Glomerular visceral epithelial cell (primary cell): ENCODE measurements around the gene SCG3.

Source experiments
- DNase-seq: peaks from one replicate; pipeline ENCODE4 v3.0.0-alpha.2; 2016; ENCODE audit errors: extremely low spot score

Gene SCG3

DNA sequence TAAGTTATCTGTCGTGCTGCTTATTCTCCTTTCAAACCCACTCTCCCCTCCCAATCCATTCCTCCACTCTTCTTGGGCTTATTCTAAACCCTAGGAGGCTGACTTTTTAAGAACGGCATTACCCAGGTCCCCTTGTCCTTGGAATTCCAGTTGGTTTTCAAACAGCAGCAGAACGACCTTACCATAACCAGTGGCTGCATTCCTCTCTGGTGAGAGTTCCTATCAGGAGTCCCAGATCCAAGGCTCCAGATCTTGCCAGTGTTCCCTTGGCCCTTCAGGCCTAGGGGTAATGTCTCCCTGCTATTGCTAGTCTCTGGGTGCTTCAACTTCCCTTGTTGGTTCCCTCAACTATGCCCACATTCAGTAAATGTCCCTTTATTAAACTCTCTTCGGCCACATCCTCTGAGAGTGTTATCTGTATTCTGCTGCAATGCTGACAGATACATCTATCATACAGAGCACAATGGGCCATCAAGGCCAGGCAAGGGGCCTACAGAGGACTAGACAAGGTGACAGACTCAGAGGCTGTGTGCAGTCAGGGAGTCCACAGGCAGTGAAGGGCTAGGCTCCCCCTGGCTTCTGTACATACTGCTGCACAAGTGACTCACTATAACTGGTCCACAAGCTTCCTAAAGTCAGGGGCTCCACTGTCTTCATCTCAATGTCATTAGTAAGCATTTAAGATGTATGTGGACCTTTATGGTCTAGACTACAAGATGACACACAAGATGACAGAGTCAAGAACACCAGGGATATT, 46.0 kb downstream of the SCG3 start:
- DNase-seq: no peak

DNA sequence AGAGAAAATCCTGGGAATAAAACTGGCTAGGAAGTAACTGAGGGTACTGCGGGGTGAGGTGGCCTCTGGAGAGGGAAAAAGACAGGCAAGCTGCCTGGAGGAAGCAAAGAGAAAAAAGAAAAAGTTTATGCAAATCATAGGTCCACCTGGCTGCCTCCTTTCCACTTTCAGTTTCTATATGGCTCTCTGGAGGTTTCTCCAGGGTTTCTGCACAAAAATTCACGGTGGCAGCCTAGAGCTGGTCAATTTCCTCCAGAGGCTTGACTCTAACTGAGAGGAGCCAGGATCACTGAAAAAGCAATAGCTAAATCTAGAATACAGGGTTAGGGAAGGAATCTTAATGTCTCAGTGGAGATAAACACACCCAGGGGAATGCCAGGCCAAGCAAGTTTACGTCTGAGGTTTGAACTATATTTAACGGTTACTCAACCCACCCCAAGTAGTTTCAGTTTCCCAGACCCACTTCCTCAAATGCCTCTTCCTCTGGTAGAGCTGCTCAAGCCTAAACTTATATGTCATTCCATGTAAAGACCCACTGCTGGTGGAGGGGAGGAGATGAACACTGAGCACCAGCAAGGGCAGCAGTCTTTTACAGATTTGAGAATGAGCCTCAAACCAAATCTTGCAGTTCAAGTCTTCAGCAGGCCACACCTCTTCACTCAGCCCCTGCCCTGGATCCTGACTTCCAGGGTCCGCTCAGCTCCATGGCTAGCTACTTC, 50.4 kb downstream of the SCG3 start:
- DNase-seq: peak; percentile 56

DNA sequence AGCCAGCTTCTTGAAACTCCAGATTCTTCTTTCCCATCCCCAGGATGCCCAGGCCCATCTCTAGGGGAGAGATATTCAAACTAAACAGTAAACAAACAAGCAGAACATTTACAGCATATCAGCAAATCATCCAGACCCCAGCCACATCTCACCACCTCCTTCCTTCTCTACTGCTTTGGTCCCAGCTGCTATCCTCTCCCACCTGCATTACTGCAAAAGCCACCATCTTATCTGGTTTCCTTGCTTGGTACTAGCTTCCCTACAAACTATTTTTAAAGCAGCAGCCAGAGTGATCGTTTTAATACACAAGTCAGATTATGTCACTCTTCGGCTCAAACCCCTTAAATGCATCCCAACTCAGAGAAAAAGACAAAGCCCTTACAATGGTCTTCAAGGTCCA, 51.3 kb downstream of the SCG3 start:
- DNase-seq: no peak

DNA sequence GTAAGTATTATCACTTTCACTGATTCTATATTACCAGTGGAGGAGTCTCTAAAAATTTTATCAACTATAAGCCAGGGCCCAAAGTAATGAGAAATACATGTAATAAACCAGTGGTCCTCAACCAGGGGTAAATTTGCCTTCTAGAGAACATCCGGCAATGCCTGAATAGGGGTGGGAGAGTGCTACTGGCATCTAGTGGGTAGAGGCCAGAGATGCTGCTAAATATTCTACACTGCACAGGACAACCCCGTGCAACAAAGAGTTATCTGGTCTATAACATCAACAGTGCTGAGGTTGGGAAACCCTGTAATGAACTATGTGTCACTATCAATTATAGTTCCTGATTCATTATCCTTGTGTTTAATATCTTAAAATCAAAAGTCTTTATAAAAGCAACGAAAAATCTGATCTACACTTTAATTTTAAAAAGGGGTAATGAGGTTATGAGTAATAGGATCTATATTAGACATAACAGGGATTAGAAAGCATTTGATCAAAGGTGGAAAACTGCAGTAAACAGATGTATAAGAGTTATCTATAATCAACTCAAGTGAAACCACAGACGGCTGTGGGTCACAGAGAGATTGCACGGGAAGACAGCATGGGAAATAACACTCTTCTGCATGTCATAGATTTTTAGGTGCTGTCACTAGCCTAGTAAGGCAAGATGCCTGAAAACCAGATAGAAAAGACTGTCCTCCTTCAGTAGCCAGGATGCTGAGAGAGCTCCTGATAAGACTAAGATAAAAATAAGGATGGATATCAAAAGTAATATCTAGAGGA, 54.1 kb downstream of the SCG3 start:
- DNase-seq: no peak

DNA sequence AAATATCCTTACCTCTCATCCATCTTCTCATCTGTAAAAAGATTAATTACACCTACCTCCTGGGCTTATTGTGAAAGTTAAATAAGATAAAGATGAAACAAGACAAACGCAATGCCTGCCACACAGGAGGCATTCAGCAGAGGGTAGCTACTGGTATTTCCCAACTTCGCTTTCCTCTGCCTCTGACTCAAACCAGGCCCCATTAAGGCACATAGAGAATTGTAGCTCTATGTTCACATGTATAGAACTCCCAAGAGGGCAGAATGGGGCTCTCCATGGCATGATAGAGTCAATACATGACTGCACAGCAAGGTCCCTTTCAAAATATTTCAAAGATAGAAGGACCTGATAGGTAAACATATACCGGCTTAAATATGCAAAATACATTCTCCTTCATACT, 54.8 kb downstream of the SCG3 start:
- DNase-seq: no peak

DNA sequence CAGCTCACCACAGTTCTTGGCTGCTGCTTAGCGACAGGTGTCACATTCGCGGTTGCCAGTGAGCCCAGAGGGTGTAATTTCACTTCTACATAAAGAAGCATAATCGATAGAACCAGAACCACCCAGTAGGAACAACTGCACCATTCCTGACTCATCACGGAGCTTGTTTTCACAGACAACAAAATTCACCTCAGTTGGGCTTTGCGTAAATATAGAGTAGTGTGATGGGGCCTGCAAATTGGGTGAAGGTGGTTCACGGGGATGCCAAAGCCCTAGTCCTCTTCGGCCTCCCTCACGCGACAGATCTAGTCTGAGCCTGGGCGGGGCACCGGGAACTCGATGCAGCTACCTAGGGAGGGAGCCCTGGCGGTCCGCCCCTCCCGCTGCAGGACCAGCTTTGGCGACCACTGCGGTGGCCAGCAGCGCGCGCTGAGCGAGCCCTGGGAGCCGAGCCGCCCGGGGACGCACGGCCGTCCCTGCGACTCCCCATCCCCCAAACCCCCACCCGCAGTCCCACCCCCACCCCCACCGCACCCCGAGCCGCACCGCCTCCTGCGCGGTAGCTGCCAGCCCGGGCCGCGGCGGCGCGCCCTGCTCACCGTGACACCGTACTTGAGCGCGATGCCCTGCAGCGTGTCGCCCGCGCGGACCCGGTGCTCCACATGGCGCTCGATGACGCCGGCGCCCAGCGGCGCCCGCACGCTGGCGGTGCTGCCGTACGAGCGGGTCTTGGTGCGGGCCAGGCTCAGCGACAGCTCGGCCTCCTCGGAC, 55.6 kb downstream of the SCG3 start:
- DNase-seq: no peak

DNA sequence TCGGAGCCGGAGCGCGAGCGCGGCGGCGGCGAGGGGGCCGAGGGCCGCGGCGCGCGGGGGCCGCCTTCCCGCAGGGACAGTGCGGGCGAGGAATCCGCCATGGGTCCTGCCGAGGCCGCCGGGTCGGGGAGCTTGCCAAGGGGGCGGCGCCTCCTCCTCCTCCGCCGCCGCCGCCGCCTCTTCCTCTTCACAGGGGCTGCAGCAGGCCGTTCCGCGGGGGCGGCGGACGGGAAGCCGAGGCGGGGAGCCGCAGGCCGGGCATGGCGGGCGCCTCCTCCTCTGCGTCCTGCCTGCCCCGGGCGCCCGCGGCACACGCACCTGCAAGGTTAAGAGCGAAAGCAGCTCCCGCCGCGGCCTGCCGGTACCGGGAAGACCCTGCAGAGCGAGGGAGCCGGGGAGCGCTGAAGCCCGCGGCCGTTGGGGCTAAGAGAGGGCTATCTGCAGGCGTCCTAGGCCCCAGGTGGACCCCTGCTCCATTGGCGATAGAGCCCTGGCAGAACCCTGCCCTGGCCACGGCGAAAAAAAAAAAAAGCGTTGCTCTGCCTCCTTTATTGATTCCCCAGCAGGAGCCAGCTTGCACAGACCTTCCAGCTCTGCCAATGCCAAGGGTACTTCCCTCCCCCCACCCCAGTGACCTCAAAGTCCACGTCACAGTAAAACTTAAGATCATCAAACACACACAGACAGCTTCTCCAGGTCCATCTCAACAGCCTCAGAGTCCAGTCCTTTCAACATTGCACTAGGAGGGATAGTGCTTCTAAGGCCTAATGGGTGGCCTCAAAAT, 56.4 kb downstream of the SCG3 start, which contains the start of gene LYSMD2:
Gene LYSMD2 (minus strand): TSS at position 134 of the 784 bp plus-strand sequence. CDS start 33 bp downstream, at position 101.
- peak; percentile 58 for DNase-seq

DNA sequence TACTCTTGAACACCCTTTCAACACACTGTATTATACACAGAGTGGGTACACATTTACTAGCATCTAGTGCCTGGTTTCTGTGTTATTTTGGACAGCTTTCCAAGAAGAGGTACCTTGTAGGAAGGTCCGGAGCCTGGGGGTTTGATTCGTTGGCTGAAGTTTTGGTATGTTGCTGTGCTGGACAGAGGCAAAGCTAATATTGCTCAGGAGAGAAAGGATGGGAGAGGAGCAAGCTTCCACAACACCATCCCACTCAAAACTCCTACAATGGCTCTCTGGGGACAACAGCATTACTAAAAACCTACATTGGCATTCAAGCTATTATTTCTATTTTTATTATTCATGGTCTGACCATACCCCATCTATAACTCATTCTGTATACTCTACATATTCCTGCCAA, 57.2 kb downstream of the SCG3 start:
- DNase-seq: no peak

DNA sequence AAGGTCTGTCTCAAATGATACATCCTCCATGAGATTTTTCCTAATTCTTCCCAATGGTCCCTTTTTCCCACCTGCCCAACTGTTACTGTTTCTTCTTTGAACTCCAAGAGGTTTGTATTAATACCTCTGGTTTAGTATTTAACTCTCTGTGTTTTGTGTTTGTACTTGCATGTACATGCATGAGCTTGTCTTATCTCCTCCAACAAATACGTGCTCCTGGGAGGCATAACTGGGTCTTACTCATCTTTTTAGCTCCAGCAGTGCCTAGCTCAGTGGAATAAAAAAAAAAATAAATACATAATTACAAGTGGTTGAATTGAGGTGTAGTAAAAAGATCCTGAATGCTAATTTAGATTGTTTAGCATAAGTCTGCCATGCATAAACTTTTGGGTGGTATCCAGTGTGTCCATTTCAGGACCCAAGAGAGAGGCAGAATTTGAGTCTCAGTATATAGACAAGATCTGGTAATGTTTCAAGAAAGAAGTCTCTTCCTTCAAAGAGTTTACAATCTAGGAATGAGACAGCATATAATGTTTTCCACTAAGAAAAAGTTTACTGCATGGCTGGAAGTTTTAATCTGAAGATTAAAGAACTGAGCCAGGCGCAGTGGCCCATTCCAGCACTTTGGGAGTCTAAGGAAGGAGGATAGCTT, 57.9 kb downstream of the SCG3 start:
- no peak for DNase-seq

DNA sequence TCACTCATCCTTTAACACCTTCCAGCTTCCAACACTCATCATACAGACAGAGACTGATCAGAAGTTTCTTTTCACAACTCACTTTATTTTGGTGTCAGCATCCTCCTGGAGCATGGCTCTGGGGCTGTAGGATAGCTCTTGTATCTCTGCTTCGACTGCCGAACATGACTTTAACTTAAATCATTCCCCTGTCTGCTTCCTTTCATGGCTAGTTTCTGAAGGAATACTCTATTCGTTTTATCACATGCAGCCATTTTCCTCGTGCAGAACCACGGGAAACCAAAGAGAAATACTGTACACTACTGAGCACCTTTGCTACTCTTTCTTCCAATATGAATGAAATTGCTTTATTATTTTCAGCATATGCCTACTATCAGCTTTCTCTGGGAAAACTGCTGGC, 68.0 kb downstream of the SCG3 start:
- DNase-seq: no peak

DNA sequence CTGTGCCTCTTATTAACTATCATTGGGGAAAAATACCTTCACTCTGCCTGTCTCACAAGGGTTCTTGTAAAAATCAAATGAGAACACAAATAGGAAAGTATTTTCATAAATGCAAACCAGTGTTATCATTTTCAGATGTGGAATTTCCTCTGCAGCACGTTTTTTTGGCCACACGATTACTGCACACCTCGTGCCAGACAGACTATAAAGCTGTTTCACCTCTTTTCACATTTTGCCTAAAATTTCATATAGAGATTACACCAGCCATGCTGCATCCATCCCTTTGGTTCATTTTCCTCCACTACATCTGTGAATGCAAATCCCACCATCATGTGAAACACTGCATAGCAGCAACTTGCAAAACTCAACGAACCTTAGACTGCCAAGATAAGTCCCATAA, 68.9 kb downstream of the SCG3 start:
- no peak for DNase-seq

DNA sequence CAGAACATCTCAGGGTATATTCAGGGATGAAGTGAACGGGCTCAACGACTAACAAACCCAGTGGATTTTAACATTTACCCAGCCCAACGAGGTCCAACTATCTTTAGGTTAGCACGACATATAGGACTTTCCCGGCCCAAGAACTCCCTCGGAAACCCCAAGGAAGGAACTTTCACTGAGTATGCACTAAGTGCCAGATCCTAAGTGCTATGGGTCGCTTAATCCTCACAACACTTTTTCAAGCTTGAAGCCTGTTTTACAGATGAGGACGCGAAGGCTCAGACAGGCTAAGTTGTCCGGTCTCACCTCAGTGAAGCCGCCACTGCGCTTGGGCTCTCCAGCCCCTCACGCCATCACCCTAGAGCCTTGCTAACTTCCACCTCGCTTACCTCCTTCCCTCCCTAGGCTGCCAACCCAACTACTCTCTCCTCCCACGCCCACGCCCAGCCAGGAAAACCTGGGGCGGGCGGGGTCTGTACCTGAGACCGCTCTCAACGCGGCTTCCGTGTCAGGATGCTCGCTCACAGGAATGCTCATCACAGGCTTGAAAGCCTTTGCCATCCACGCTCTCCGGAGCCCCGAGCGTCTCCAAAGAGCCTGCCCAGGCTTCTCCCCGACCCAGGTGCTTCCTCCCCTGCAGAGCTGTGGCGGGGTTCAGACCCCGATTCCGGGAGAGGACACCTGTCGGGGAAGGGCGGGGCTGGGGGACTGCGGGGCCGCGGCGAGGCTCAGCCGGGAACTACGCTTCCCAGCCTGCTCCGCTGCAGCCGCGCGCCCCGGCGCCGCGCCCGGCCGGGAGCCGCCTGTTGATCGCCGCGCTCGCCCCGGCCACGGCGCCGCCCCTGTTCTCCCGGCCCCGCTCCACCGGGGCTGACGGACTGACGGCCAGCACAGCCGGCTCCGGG, 69.7 kb downstream of the SCG3 start, which contains the start of gene TMOD2:
Gene TMOD2 (plus strand): TSS at position 806 of the 905 bp plus-strand sequence. CDS start 14,845 bp downstream, outside the sequence.
- DNase-seq: no peak

DNA sequence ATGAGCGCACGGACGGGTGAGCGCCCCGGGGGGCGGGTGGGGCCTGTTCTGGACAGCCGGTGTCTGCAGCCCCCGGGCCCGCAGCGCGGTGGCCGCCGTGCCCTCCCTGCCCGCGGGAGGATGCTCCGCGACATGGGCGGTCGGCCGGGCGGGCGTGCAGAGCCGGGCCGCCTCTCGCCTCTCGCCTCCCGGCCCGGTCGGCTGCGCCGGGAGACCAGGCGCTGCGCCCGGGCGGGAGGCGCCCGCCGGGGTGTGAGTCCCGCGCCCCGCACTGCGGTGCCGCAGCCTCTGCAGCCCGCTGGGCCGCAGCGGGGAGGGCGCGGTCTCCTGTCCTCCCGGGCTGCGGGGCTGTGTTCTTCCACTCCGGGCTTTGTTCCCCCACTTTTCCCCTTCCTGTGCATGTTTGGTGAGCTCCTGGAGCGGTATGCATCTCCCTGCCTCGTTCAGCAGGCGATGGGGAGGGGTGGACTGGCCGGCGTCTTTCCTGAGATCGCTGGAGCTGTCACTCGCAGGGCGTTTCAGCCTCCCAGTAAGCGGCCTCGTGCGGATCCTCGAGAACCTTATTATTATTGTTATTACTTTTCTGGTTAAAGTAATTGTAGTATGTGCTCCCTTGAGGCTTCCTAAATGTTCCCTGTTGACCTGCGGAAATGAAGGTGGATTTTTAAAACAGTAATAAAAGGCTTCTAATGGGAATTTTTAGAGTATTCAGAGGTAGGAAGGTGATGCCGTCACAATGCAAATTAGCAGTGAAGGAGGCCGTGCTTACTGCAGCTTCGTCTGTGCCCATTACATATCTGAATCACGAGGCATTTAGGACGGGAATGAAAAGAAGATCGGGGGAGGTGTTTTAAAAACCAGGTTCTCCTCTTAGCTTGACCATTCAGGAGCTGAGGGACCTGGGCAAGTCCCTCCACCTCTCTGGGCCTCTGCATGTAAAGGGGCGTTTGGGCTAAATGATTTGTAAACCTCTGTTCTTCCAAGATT, 70.7 kb downstream of the SCG3 start:
- DNase-seq: no peak

DNA sequence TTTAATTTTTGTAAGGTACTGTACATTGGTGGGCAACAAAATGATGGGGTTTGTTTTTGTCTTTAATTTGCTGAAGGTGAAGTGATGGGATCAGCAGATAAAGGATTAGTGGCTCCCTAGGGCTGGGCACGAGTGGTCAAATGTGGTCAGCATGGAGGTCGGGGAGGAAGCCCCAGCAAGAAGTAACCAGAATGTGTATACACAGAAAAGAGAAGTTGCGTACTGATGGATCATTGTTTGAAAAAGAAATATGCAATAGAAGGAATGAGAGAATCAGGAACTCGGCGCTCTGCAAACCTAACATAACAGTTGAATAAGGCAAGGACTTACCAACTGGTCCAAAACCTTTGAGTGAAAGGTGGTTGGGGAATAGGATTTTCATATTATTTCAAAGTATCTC, 71.6 kb downstream of the SCG3 start:
- no peak for DNase-seq

DNA sequence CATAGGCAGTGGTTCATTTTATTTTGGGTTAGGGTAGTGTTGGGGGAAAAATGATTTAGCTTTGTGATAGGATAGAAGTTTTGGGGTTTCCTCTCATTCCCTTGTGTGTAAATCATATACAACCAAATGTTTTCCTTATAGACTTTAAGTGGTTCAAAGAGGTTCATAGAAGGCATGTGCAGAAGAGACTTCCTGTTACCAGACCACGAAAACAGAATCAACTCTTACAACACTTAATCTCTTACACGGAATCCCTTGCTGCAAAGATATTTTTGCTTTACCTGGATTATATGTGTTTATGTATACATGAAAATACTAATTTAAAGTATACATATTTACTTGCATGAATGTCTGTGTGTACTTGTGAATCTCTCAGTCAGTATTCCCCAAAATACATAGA, 73.0 kb downstream of the SCG3 start:
- DNase-seq: no peak

DNA sequence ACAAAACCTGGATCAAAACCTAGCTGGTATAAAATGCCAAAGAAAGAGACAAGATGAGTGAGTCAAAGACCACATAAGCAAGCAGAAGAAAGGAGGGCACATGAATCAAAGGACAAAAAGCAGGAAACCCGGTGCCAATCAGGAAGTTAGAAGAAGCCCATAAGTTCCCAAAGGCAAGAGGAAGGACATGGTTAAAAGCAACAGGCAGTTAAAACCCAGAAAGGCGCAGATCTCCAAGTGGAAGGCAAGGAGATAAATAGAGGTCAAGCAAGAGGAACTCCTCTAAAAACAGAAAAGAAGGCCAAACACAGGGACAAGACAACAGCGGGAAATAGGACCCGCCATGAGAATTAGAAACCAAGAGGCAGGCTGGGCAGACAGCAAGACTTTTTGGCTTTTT, 74.5 kb downstream of the SCG3 start:
- no peak for DNase-seq

DNA sequence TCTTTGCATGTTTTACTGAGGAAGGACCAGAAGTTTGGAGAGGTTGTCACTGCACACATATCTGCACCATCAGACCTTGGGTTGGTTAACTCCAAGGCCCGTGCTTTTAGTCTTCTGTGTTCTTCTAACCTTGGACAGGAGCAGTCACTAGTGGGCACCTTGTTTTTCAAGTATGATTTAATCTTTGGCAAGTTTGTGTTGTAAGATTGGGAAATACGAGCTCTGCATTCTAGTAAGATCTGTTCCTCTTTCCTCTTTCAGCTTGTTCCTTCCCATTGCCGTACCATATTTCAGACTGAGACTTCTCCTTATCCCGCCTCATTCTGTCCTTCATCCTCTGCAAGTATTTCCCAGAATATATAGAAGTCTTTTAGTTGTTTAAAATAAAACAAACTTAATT, 75.2 kb downstream of the SCG3 start:
- DNase-seq: no peak

DNA sequence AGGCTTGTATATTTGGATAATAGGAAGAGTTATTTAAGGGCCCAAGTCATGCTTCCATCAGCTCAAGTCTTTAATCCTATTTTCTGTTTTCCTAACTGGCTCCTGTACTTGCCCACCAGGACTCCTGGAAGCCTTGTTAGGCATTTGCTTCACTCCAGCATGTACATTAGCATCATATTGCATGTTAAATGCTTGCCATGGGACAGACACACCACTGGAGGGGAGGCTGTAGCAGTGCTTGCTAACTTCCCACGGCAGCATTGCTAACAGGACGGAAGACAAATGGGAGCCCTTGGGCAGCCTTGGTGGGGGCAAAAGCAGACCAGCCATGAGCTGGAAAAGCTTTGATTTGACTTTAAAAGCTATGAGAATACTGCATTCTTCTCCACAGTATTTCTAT, 76.1 kb downstream of the SCG3 start:
- no peak for DNase-seq
